ENCODE measurements around the gene RNF19B.

DNA sequence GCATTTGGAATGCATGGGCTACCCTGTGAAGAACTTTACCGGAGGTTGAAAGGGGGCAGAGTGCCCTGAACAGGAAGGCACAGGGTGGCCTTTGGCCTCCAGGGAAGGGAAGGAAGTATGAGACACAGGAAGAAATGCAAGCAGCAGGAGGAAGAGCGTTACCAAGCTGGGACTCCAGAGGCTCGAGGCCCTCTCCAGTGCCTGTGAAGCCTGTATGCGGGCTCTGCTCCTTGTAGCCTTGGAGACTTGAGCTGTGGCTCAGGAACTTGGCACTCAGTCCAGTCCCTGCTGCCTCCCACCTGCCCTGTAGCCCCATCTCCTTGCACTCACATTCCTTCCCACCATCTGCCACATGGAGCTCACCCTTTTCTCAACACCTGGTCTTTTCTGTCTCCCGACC is 33.5 kb upstream of the RNF19B start:
- TF ChIP-seq, protein P1, sequence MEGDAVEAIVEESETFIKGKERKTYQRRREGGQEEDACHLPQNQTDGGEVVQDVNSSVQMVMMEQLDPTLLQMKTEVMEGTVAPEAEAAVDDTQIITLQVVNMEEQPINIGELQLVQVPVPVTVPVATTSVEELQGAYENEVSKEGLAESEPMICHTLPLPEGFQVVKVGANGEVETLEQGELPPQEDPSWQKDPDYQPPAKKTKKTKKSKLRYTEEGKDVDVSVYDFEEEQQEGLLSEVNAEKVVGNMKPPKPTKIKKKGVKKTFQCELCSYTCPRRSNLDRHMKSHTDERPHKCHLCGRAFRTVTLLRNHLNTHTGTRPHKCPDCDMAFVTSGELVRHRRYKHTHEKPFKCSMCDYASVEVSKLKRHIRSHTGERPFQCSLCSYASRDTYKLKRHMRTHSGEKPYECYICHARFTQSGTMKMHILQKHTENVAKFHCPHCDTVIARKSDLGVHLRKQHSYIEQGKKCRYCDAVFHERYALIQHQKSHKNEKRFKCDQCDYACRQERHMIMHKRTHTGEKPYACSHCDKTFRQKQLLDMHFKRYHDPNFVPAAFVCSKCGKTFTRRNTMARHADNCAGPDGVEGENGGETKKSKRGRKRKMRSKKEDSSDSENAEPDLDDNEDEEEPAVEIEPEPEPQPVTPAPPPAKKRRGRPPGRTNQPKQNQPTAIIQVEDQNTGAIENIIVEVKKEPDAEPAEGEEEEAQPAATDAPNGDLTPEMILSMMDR (IDR thresholded peaks at IDR 0.05; ENCODE audit: low read length), result no peak
- TF ChIP-seq EZH2 (optimal IDR thresholded peaks at IDR 0.05; ENCODE audit: low read depth, low read length) (no peak), EZH2phosphoT487 (IDR thresholded peaks at IDR 0.05; ENCODE audit: low read length) (no peak)

Data from MM.1S (cell line).